ENCODE results near the gene LCE2C.

LCE2C gene

DNA sequence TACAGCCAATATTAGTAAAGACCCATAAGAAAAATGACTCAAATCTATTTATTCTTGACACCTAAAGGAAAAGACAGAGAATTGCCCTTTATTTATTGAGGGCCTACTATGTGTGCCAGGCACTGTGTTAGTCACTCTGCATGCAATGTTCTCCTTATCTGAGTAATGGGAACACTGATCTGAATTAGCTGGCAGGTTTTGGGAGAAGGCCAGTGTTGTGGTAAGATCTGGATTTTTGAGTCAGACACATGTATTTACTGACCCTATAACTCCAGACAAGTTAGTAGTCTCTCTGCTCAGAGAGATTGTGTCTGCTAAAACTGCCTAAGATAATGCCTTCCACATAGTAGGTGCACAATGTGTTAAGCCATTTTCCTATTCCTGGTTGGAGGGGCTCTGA is 50.2 kb downstream of the LCE2C start:
- DNase-seq (ENCODE audit: low read depth in 2 of 2): no peak

Data from stimulated activated CD8-positive, alpha-beta memory T cell treated with anti-CD3 and anti-CD28 coated beads, Interleukin-15, amount 100 ng/mL, for 4 hours (primary cell).